DND-41 (cell line): ENCODE measurements around the gene CHCHD3.

ENCODE experiments used
- EZH2 ChIP-seq: IDR thresholded peaks from 3 replicates; pipeline ENCODE4 v1.6.1; 2012; ENCODE audit warnings: borderline replicate concordance, low read depth, mild to moderate bottlenecking, moderate library complexity, low read length, inconsistent platforms; ENCODE audit not compliant: severe bottlenecking
- TF ChIP-seq, protein P1 (sequence below): IDR thresholded peaks from 2 replicates; pipeline ENCODE4 v1.5.1; 2012; ENCODE audit warnings: borderline replicate concordance, low read length, moderate library complexity, mild to moderate bottlenecking; ENCODE audit not compliant: poor library complexity, severe bottlenecking; ENCODE audit errors: extremely low read depth

- TF ChIP-seq, protein P1, sequence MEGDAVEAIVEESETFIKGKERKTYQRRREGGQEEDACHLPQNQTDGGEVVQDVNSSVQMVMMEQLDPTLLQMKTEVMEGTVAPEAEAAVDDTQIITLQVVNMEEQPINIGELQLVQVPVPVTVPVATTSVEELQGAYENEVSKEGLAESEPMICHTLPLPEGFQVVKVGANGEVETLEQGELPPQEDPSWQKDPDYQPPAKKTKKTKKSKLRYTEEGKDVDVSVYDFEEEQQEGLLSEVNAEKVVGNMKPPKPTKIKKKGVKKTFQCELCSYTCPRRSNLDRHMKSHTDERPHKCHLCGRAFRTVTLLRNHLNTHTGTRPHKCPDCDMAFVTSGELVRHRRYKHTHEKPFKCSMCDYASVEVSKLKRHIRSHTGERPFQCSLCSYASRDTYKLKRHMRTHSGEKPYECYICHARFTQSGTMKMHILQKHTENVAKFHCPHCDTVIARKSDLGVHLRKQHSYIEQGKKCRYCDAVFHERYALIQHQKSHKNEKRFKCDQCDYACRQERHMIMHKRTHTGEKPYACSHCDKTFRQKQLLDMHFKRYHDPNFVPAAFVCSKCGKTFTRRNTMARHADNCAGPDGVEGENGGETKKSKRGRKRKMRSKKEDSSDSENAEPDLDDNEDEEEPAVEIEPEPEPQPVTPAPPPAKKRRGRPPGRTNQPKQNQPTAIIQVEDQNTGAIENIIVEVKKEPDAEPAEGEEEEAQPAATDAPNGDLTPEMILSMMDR: no peak
- no peak for TF ChIP-seq EZH2
Measured at GRCh38 chr7:133064082-133064820, 17.6 kb downstream of the CHCHD3 start.
